HEK293 (cell line): ENCODE results near the gene PANX2.

Experiments used
- ATF2 ChIP-seq: fragments of 450-650 bp; formaldehyde crosslinking; IDR thresholded peaks from 2 replicates; pipeline ENCODE4 v1.5.1; 2016; ENCODE audit warnings: missing biosample characterization, missing genetic modification characterization, low read depth
- CTCF ChIP-seq: fragments of 450-650 bp; formaldehyde crosslinking; IDR thresholded peaks from 2 replicates; pipeline ENCODE4 v1.5.1; 2016; ENCODE audit warnings: missing biosample characterization, missing genetic modification characterization
- KLF1 ChIP-seq: fragments of 450-650 bp; formaldehyde crosslinking; IDR thresholded peaks from 2 replicates; pipeline ENCODE4 v1.5.1; 2016; ENCODE audit warnings: missing biosample characterization, missing genetic modification characterization
- KLF8 ChIP-seq: fragments of 450-650 bp; formaldehyde crosslinking; IDR thresholded peaks from 2 replicates; pipeline ENCODE4 v1.5.1; 2016; ENCODE audit warnings: missing biosample characterization, missing genetic modification characterization
- PBX3 ChIP-seq: sonication (generic); formaldehyde crosslinking; IDR thresholded peaks from 2 replicates; pipeline ENCODE4 v1.8.1; 2022; ENCODE audit warnings: mild to moderate bottlenecking, moderate library complexity, missing genetic modification reagents
- ZNF133 ChIP-seq: fragments of 450-650 bp; formaldehyde crosslinking; IDR thresholded peaks from 2 replicates; pipeline ENCODE4 v1.5.1; 2016; ENCODE audit warnings: missing biosample characterization, missing genetic modification characterization
- ZNF488 ChIP-seq: fragments of 450-650 bp; formaldehyde crosslinking; IDR thresholded peaks from 2 replicates; pipeline ENCODE4 v1.5.1; 2016; ENCODE audit warnings: missing biosample characterization, missing genetic modification characterization
- ZNF513 ChIP-seq: fragments of 450-650 bp; IDR thresholded peaks from 2 replicates; pipeline ENCODE4 v1.5.1; 2018; ENCODE audit warnings: missing biosample characterization, missing genetic modification characterization
- ZNF555 ChIP-seq: fragments of 450-650 bp; formaldehyde crosslinking; conservative IDR thresholded peaks from 2 replicates; pipeline ENCODE4 v1.5.1; 2017; ENCODE audit warnings: missing biosample characterization, mild to moderate bottlenecking, missing genetic modification characterization, inconsistent platforms
- ZNF701 ChIP-seq: fragments of 450-650 bp; formaldehyde crosslinking; IDR thresholded peaks from 2 replicates; pipeline ENCODE4 v1.5.1; 2016; ENCODE audit warnings: missing biosample characterization, missing genetic modification characterization
- ZNF707 ChIP-seq: fragments of 450-650 bp; formaldehyde crosslinking; IDR thresholded peaks from 2 replicates; pipeline ENCODE4 v1.5.1; 2016; ENCODE audit warnings: missing biosample characterization, missing genetic modification characterization
- ZSCAN16 ChIP-seq: fragments of 450-650 bp; formaldehyde crosslinking; IDR thresholded peaks from 2 replicates; pipeline ENCODE4 v1.5.1; 2016; ENCODE audit warnings: missing biosample characterization, missing genetic modification characterization

GRCh38 chr22:50170453-50171318 is at the start of gene PANX2:
- no peak for TF ChIP-seq ZNF133 (tag by site-specific recombination)
- no peak for TF ChIP-seq ATF2 (tag by site-specific recombination)
- no peak for TF ChIP-seq ZNF707 (tag by site-specific recombination)
- no peak for TF ChIP-seq KLF1 (tag by site-specific recombination)
- no peak for TF ChIP-seq ZNF513
- TF ChIP-seq KLF8 (tag by site-specific recombination): no peak
- TF ChIP-seq ZNF555 (tag by site-specific recombination): no peak
- no peak for TF ChIP-seq ZNF701 (tag by site-specific recombination)
- no peak for TF ChIP-seq CTCF (tag by site-specific recombination)
- peak; percentile 38; the same call in 1 of the 2 replicates for TF ChIP-seq PBX3 (CRISPR knock-in tag)
- no peak for TF ChIP-seq ZSCAN16 (tag by site-specific recombination)
- no peak for TF ChIP-seq ZNF488 (tag by site-specific recombination)
